ENCODE results near the gene CHRNB2.

- no peak for TF ChIP-seq CTCF (IDR thresholded peaks at IDR 0.05)
- TF ChIP-seq POLR2A (IDR thresholded peaks at IDR 0.05) = no peak
Measured at GRCh38 chr1:154551474-154551873, 16.1 kb upstream of the CHRNB2 start.
